GM21390 (cell line): ENCODE results near the gene METTL6.
"Not testable (repeated sequence)": the region's sequence is repeated elsewhere in the genome, so short reads cannot be mapped to it uniquely, and the experiment has no call there.

ENCODE experiments used
- ATAC-seq: cut with Tn5 transposase; IDR thresholded peaks from one replicate; pipeline ENCODE4 v1.9.1; 2021; ENCODE audit not compliant: unreplicated experiment

METTL6 gene

GRCh38 chr3:15375461-15376000 lies 51.8 kb downstream of the METTL6 start:
- ATAC-seq: no peak

GRCh38 chr3:15372918-15373317 lies 54.4 kb downstream of the METTL6 start:
- no peak for ATAC-seq

GRCh38 chr3:15368561-15369135 lies 58.7 kb downstream of the METTL6 start:
- no peak for ATAC-seq

- ATAC-seq: no peak
These were observed 60.3 kb downstream of the METTL6 start for GRCh38 chr3:15367059-15367458.

GRCh38 chr3:15364078-15364477 lies 63.3 kb downstream of the METTL6 start:
- ATAC-seq: not testable (repeated sequence)

GRCh38 chr3:15361494-15362214 lies 65.7 kb downstream of the METTL6 start:
- ATAC-seq: peak; percentile 72

GRCh38 chr3:15360788-15361493 lies 66.4 kb downstream of the METTL6 start:
- no peak for ATAC-seq
